Measurements from ENCODE around the gene APOBEC3A. TPM values are rescaled to one million over a fixed set of nuclear protein-coding genes. Genes with fewer than 3 reads are reported as not detected.

Gene APOBEC3A
- total RNA-seq, 1 donor from 2014 or later = not detected

- no peak for TF ChIP-seq CTCF (conservative IDR thresholded peaks at IDR 0.05)
- H3K27ac Mint-ChIP-seq (ENCODE audit: unreplicated experiment) = no peak overlapping the region
- peaks cover 25% of the 10 kb centered on the region for H3K27me3 Mint-ChIP-seq (ENCODE audit: low read depth)
- H3K4me3 Mint-ChIP-seq = no peak overlapping the region
- no peak for DNase-seq (ENCODE audit: low read depth, low spot score)
- no peaks in the 10 kb centered on the region for H3K4me1 Mint-ChIP-seq
- no peaks in the 10 kb centered on the region for H3K9me3 Mint-ChIP-seq
- H3K36me3 Mint-ChIP-seq (ENCODE audit: low read depth) = no peaks in the 10 kb centered on the region
Observed at GRCh38 chr22:38938221-38938620, 19.2 kb upstream of the APOBEC3A start.

- DNase-seq (ENCODE audit: low read depth, low spot score) = no peak
- Mint-ChIP-seq H3K36me3 (ENCODE audit: low read depth) (no peaks in the 10 kb centered on the region), H3K27me3 (ENCODE audit: low read depth) (peaks cover 29% of the 10 kb centered on the region), H3K4me3 (no peak overlapping the region), H3K27ac (ENCODE audit: unreplicated experiment) (no peak overlapping the region), H3K4me1 (no peaks in the 10 kb centered on the region), H3K9me3 (no peaks in the 10 kb centered on the region)
- no peak for TF ChIP-seq CTCF (conservative IDR thresholded peaks at IDR 0.05)
Observed at GRCh38 chr22:38938925-38939324, 18.5 kb upstream of the APOBEC3A start.

GRCh38 chr22:38940811-38941384 lies 16.5 kb upstream of the APOBEC3A start:
- DNase-seq (ENCODE audit: low read depth, low spot score) = no peak
- H3K4me1 Mint-ChIP-seq = no peaks in the 10 kb centered on the region
- H3K9me3 Mint-ChIP-seq = no peaks in the 10 kb centered on the region
- no peaks in the 10 kb centered on the region for H3K36me3 Mint-ChIP-seq (ENCODE audit: low read depth)
- TF ChIP-seq CTCF (conservative IDR thresholded peaks at IDR 0.05) = no peak
- peaks cover 42% of the 10 kb centered on the region for H3K27me3 Mint-ChIP-seq (ENCODE audit: low read depth)
- H3K27ac Mint-ChIP-seq (ENCODE audit: unreplicated experiment) = no peak overlapping the region
- no peak overlapping the region for H3K4me3 Mint-ChIP-seq

GRCh38 chr22:38941488-38941987 lies 15.9 kb upstream of the APOBEC3A start:
- no peak for DNase-seq (ENCODE audit: low read depth, low spot score)
- Mint-ChIP-seq H3K4me3 (no peak overlapping the region), H3K27ac (ENCODE audit: unreplicated experiment) (no peak overlapping the region), H3K27me3 (ENCODE audit: low read depth) (peaks cover 46% of the 10 kb centered on the region), H3K36me3 (ENCODE audit: low read depth) (no peaks in the 10 kb centered on the region), H3K4me1 (no peaks in the 10 kb centered on the region), H3K9me3 (no peaks in the 10 kb centered on the region)
- no peak for TF ChIP-seq CTCF (conservative IDR thresholded peaks at IDR 0.05)

GRCh38 chr22:38942702-38943101 lies 14.7 kb upstream of the APOBEC3A start:
- Mint-ChIP-seq H3K36me3 (ENCODE audit: low read depth) (no peaks in the 10 kb centered on the region), H3K4me1 (peaks cover 4% of the 10 kb centered on the region), H3K27me3 (ENCODE audit: low read depth) (peaks cover 54% of the 10 kb centered on the region), H3K4me3 (no peak overlapping the region), H3K27ac (ENCODE audit: unreplicated experiment) (no peak overlapping the region), H3K9me3 (no peaks in the 10 kb centered on the region)
- no peak for TF ChIP-seq CTCF (conservative IDR thresholded peaks at IDR 0.05)
- DNase-seq (ENCODE audit: low read depth, low spot score) = no peak
